Adipocyte (in vitro differentiated cells): Measurements from ENCODE around the gene IYD.

Source experiments
- DNase-seq: peaks from one replicate; pipeline ENCODE4 v3.0.0-alpha.2; 2015; ENCODE audit warnings: low read depth
- H3K27me3 ChIP-seq: replicated peaks from 2 replicates; pipeline ENCODE4 v1.7.0; 2013; ENCODE audit warnings: mild to moderate bottlenecking, low read length, moderate library complexity; ENCODE audit not compliant: control insufficient read depth, insufficient read depth
- H3K36me3 ChIP-seq: 2 replicates; pipeline ENCODE4 v1.7.0; 2013; ENCODE audit warnings: low read length, mild to moderate bottlenecking, moderate library complexity; ENCODE audit not compliant: control insufficient read depth, insufficient read depth, severe bottlenecking
- H3K4me1 ChIP-seq: 2 replicates; pipeline ENCODE4 v1.7.0; 2013; ENCODE audit warnings: mild to moderate bottlenecking, low read length, moderate library complexity; ENCODE audit not compliant: control insufficient read depth, insufficient read depth
- H3K4me3 ChIP-seq: 2 replicates; pipeline ENCODE4 v1.7.0; 2013; ENCODE audit warnings: mild to moderate bottlenecking, low read length, moderate library complexity
- H3K9ac ChIP-seq: 2 replicates; pipeline ENCODE4 v1.7.0; 2013; ENCODE audit warnings: mild to moderate bottlenecking, low read length, moderate library complexity
- H3K9me3 ChIP-seq: 2 replicates; pipeline ENCODE4 v1.7.0; 2013; ENCODE audit warnings: mild to moderate bottlenecking, low read length, moderate library complexity; ENCODE audit not compliant: control insufficient read depth

IYD gene

DNA sequence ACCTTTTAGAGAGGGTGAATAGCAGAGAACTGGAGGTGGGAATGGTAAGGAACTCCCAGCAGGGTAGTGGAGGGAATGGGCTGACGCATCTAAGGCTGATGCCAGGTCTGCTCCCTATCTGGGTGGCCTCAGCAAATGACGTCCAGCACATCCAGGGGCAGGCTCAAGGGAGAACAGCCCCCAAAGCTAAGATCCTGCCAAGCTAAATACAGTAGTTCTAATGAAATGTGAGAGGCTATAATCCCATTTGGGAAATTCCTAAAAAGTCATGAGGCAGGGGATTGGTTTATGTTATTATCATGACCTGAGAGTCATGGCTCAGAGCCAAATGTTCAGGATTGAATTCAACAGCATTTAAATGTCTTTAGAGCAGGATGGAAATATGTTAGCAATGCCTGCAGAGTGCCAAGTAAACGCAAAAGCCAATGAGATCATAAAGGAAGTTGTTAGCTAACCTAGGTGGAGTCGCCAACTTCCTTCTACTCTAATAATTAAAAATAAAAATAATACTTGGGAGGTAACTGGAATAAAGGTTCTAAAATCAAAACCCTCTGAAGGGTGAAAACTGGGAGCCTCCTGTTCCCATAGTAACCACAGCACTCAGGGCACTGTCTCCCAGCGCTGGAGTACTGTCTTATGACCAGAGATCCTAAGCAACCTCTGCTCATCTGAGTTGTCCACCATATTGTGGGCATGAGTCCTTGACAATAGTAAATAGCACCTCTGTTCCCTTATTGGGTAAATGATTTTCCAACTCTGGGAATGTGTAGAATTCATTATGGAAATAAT, 34.8 kb downstream of the IYD start:
- Histone ChIP-seq H3K36me3 (no peaks in the 10 kb centered on the region), H3K4me1 (peaks cover 26% of the 10 kb centered on the region), H3K27me3 (peaks cover 5% of the 10 kb centered on the region), H3K4me3 (peak overlapping the region; percentile 9), H3K9ac (no peak overlapping the region), H3K9me3 (peaks cover 11% of the 10 kb centered on the region)
- DNase-seq: peak; percentile 80

DNA sequence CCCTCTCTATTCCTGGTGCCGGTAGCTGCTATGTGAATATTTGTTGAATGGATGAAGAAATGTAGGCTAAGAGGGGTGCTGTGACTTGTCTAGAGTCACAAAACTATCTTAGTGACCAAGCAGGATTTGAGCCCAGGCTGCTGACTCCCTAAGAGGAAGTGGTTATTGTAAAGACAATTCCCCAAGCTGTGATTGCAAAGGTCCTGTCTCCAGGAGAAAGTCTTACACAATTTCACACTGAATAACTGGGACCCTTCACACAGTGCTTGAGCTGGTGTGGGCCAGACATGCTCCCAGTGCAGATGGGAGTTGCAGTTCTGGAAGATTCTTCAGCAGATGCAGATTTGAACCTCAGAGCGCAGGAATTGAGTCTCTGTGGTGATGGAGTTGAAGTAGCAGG, 38.1 kb downstream of the IYD start:
- Histone ChIP-seq H3K36me3 (no peaks in the 10 kb centered on the region), H3K4me1 (peaks cover 26% of the 10 kb centered on the region), H3K27me3 (no peaks in the 10 kb centered on the region), H3K9ac (no peak overlapping the region), H3K4me3 (no peak overlapping the region), H3K9me3 (peaks cover 11% of the 10 kb centered on the region)
- no peak for DNase-seq

DNA sequence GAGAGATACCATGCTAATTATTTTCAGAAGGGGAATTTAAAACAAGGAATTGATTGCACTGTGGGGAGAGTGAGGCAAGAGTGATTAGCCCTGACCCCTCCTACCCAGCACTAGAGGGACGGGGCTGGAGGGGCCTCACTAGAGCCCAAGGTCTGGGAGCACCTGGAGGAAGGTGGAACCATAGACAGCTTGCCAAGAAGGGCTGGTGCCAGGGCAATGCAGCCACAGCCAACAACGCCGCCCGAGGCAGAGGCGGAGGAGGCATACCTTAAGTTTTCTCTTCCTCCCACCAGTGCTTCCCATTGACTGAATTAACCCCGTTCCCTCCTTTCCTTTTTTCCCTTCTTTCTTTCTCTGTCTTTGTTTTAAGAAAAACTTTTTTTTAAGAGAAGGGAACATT, 40.0 kb downstream of the IYD start:
- no peak for DNase-seq
- no peaks in the 10 kb centered on the region for H3K36me3 ChIP-seq
- H3K9ac ChIP-seq: no peak overlapping the region
- H3K27me3 ChIP-seq: no peaks in the 10 kb centered on the region
- H3K4me3 ChIP-seq: no peak overlapping the region
- H3K4me1 ChIP-seq: peaks cover 17% of the 10 kb centered on the region
- peaks cover 11% of the 10 kb centered on the region for H3K9me3 ChIP-seq

DNA sequence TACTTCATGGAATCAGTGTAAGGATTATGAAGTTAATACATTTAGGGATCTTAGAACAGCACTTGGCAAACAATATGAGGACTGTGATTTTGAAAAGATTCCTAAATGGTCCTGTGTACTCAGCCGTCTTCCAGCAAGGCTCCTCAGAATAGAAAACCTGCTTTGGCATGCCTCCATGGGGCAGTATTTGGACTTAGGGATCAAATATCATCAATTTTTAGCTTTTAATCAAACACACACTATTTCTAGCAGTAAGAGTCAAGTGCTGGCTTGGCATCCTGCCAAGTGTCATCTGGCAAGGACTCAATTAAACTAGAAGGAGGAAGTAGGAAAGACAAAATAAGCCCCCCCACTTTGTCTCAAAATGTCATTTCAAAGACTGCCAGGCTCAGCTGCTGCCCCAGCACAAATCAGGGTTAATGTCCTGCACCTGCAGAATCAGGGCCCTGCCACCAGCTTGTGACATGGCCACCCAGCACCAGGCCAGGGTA, 40.8 kb downstream of the IYD start:
- no peak for DNase-seq
- no peaks in the 10 kb centered on the region for H3K36me3 ChIP-seq
- no peaks in the 10 kb centered on the region for H3K27me3 ChIP-seq
- peaks cover 14% of the 10 kb centered on the region for H3K4me1 ChIP-seq
- no peak overlapping the region for H3K4me3 ChIP-seq
- peaks cover 11% of the 10 kb centered on the region for H3K9me3 ChIP-seq
- no peak overlapping the region for H3K9ac ChIP-seq

DNA sequence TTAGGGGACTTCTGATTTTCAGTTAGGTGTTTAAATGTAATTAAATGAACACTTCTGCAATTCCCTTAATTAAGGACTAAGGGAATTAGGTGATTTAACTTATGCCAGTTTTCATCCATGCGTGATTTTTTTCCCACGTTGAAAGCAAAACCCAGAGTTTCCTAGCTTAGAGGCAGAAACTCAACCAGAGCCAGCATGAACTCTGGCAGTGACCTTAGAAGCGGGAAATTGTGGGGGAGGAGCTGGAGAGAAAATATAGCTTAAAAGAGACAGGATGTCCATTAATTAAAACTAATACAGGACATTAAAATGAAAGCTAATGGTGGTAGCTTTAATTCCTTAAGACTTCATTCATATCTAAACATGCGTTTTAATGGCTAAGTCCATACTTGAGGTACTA, 41.6 kb downstream of the IYD start:
- peaks cover 14% of the 10 kb centered on the region for H3K4me1 ChIP-seq

DNA sequence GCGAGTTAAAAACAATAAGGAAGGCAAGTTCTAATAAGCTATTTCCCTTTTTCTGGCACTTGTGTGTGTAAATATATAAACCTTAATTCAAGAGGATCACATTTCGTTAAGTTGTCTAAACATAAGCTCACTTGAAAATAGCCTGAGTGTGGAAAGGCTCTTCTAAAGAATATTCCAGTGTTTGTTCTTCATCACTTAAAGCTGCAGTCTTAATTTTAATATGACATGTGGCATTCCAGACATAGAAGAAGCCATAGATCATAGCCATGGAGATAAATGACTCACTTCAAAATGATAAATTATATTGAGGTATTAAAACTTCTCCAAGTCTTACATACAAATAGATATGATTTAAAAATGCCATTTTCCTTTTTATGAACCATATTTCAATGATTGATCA, 42.1 kb downstream of the IYD start:
- Histone ChIP-seq H3K9me3 (peaks cover 1% of the 10 kb centered on the region), H3K27me3 (no peaks in the 10 kb centered on the region), H3K9ac (no peak overlapping the region), H3K4me1 (peaks cover 14% of the 10 kb centered on the region), H3K36me3 (no peaks in the 10 kb centered on the region), H3K4me3 (no peak overlapping the region)
- DNase-seq: peak; percentile 29

More for the DNA sequence above, 41.6 kb downstream of the IYD start:
- H3K9me3 ChIP-seq: peaks cover 5% of the 10 kb centered on the region
- H3K9ac ChIP-seq: no peak overlapping the region
- H3K4me3 ChIP-seq: no peak overlapping the region
- DNase-seq: no peak
- no peaks in the 10 kb centered on the region for H3K27me3 ChIP-seq
- no peaks in the 10 kb centered on the region for H3K36me3 ChIP-seq

DNA sequence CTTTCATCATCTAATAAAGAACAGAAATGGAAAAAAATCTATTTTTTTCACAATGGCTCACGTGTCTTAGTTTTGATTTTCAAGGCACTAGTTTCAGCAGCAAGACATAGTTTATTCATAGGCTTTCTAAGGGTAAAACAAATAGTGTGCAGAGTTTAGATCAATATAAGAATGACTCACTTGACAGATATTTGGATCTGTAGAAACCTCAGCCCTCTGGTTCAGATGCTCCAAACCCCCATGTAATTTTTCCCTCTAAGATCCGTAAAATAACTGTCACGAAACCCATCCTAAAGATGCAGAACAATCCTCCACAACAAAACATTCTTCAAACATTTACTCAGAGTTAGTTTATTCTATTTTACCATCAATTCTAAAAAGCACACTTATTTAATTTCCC, 43.4 kb downstream of the IYD start:
- Histone ChIP-seq H3K9ac (no peak overlapping the region), H3K4me1 (peaks cover 3% of the 10 kb centered on the region), H3K36me3 (no peaks in the 10 kb centered on the region), H3K9me3 (no peaks in the 10 kb centered on the region), H3K4me3 (no peak overlapping the region), H3K27me3 (no peaks in the 10 kb centered on the region)
- DNase-seq: peak; percentile 25

DNA sequence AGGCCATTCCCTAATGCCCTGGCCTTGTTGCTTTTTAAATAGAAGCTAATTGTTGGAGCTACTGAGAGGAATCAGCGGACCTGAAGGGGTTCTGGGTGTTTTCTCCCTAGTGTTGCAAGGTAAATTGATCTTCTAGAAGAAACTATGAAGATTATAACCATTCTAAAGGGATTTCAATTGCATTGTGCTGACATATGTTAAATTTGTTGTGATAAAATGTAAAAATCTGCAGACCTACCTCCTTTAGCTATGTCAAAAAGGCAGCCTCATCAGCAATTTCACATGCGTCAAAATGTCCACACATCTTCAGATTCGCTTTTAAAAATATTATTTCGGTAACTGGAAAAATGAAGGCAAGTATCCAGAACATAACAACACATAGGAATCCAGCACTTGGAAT, 44.4 kb downstream of the IYD start:
- Histone ChIP-seq H3K36me3 (no peaks in the 10 kb centered on the region), H3K4me3 (no peak overlapping the region), H3K9ac (no peak overlapping the region), H3K4me1 (no peaks in the 10 kb centered on the region), H3K9me3 (no peaks in the 10 kb centered on the region), H3K27me3 (no peaks in the 10 kb centered on the region)
- DNase-seq: no peak

DNA sequence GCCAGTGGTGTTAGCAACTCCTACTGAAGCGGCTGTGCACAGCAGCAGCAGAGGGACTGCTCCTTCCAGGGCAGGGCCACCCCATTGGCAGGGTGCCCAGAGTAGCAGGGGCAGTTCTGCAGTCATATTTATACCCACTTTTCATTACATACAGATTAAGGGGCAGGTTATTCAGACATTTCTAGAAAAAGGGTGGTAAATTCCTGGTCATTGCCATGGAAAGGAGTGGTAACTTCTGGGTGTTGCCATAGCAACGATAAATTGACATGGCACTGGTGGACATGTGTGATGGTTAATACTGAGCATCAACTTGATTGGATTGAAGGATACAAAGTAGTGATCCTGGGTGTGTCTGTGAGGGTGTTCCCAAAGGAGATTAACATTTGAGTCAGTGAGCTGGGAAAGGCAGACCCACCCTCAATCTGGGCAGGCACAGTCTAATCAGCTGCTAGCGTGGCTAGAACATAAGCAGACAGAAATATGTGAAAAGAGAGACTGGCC, 45.0 kb downstream of the IYD start:
- H3K36me3 ChIP-seq: no peaks in the 10 kb centered on the region
- no peak overlapping the region for H3K4me3 ChIP-seq
- no peaks in the 10 kb centered on the region for H3K4me1 ChIP-seq
- no peak overlapping the region for H3K9ac ChIP-seq
- H3K27me3 ChIP-seq: no peaks in the 10 kb centered on the region
- H3K9me3 ChIP-seq: no peaks in the 10 kb centered on the region
- DNase-seq: no peak

DNA sequence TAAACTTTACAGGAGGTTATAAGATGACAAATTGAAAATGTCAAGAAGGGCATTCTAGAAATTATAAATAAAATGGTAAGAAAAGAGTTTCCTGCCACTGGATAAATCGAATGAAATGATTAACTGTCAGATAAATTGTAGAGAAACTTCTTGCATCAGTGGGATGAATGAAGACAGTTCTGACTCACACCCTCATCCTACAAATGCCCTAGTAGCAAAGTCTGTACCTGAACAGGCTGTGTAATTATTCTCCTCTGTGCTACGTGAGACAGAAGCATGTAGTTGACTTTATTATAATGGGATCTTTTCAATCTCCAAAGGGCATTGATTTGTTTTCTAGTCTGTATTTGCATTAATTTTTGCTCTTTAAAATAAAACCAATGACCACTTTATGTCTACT, 47.3 kb downstream of the IYD start:
- H3K9ac ChIP-seq: no peak overlapping the region
- H3K9me3 ChIP-seq: peaks cover 3% of the 10 kb centered on the region
- no peaks in the 10 kb centered on the region for H3K36me3 ChIP-seq
- no peak overlapping the region for H3K4me3 ChIP-seq
- no peak for DNase-seq
- H3K4me1 ChIP-seq: no peaks in the 10 kb centered on the region
- H3K27me3 ChIP-seq: no peaks in the 10 kb centered on the region

DNA sequence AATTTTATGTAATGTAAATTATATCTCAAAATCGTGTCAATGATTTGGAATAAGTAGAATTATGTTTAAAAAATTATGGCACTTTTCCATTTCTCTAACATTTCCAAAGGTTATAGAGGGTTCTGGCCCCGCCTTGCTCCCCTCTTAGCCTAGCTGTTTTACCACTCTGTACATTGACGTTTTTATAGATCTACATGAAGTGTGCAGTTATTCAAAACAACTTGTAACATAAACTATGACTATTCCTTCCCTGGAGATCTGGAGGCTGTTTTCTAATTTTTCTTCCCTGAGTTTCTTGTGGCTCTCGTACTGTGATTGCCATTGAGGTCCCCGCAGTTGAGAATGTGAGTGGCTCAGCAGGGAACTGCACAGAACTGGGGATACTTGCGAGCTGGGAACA, 48.4 kb downstream of the IYD start:
- no peaks in the 10 kb centered on the region for H3K36me3 ChIP-seq

More for the DNA sequence above, 48.4 kb downstream of the IYD start:
- H3K9ac ChIP-seq: no peak overlapping the region
- no peaks in the 10 kb centered on the region for H3K27me3 ChIP-seq
- no peak overlapping the region for H3K4me3 ChIP-seq
- H3K4me1 ChIP-seq: no peaks in the 10 kb centered on the region
- no peak for DNase-seq
- peaks cover 3% of the 10 kb centered on the region for H3K9me3 ChIP-seq
